GM19193 (cell line): ENCODE measurements around the gene NOL3.

Experiments used
- POLR2A ChIP-seq: IDR thresholded peaks from 4 replicates; pipeline ENCODE4 v1.6.1; 2011; ENCODE audit not compliant: insufficient read depth, insufficient read length; ENCODE audit errors: extremely low read depth

The NOL3 gene

GRCh38 chr16:67150047-67150832 lies 20.1 kb upstream of the NOL3 start:
- TF ChIP-seq POLR2A = no peak

GRCh38 chr16:67150833-67151396 lies 19.4 kb upstream of the NOL3 start, which contains the start of gene B3GNT9:
TSS of gene B3GNT9 (minus strand) at chr16:67150998. CDS start at chr16:67150485, 513 bp downstream.
- peak; percentile 39 for TF ChIP-seq POLR2A

- no peak for TF ChIP-seq POLR2A
Observed at GRCh38 chr16:67151431-67152097, 18.8 kb upstream of the NOL3 start.

GRCh38 chr16:67154578-67155294 lies 15.6 kb upstream of the NOL3 start:
- no peak for TF ChIP-seq POLR2A

GRCh38 chr16:67155295-67156142 lies 14.8 kb upstream of the NOL3 start:
- no peak for TF ChIP-seq POLR2A

- no peak for TF ChIP-seq POLR2A
Observed at GRCh38 chr16:67156143-67156844, 14.0 kb upstream of the NOL3 start.

GRCh38 chr16:67157106-67157748 lies 13.1 kb upstream of the NOL3 start:
- no peak for TF ChIP-seq POLR2A

- no peak for TF ChIP-seq POLR2A
Observed at GRCh38 chr16:67157892-67158635, 12.3 kb upstream of the NOL3 start.

- TF ChIP-seq POLR2A = peak; percentile 27
Observed at GRCh38 chr16:67158637-67159600, 11.4 kb upstream of the NOL3 start.

- no peak for TF ChIP-seq POLR2A
Observed at GRCh38 chr16:67161595-67162058, 8.7 kb upstream of the NOL3 start.

GRCh38 chr16:67162506-67163163 lies 7.7 kb upstream of the NOL3 start:
- no peak for TF ChIP-seq POLR2A
